Activated CD8-positive, alpha-beta memory T cell treated with anti-CD3 and anti-CD28 coated beads, Interleukin-2, amount 50 U/mL, for 4 hours (primary cell): ENCODE results near the gene BNIP1.

ENCODE experiments used
- DNase-seq: peaks from one replicate; pipeline ENCODE4 v3.0.0-alpha.2; 2020

BNIP1 gene

GRCh38 chr5:173165177-173166016, 21.1 kb downstream of the BNIP1 start:
- no peak for DNase-seq

- DNase-seq = no peak
These were observed 27.8 kb downstream of the BNIP1 start for GRCh38 chr5:173172166-173172565.

- DNase-seq = no peak
These were observed 31.2 kb downstream of the BNIP1 start for GRCh38 chr5:173175523-173175922.

GRCh38 chr5:173178369-173178910, 34.1 kb downstream of the BNIP1 start:
- no peak for DNase-seq

GRCh38 chr5:173180331-173180730, 36.0 kb downstream of the BNIP1 start:
- no peak for DNase-seq

- no peak for DNase-seq
These were observed 42.9 kb downstream of the BNIP1 start for GRCh38 chr5:173187054-173187743.

- DNase-seq = no peak
These were observed 43.9 kb downstream of the BNIP1 start for GRCh38 chr5:173188280-173188679.

GRCh38 chr5:173191015-173191414, 46.7 kb downstream of the BNIP1 start:
- DNase-seq = no peak

GRCh38 chr5:173191561-173191960, 47.2 kb downstream of the BNIP1 start:
- no peak for DNase-seq

GRCh38 chr5:173192561-173192960, 48.2 kb downstream of the BNIP1 start:
- no peak for DNase-seq

GRCh38 chr5:173196133-173196952, 52.0 kb downstream of the BNIP1 start:
- no peak for DNase-seq

- DNase-seq = no peak
These were observed 53.1 kb downstream of the BNIP1 start for GRCh38 chr5:173197375-173197891.

- DNase-seq = no peak
These were observed 53.7 kb downstream of the BNIP1 start for GRCh38 chr5:173198049-173198448.

GRCh38 chr5:173200356-173200755, 56.0 kb downstream of the BNIP1 start:
- no peak for DNase-seq

GRCh38 chr5:173201636-173202265, 57.4 kb downstream of the BNIP1 start:
- no peak for DNase-seq

GRCh38 chr5:173202266-173202875, 58.0 kb downstream of the BNIP1 start:
- no peak for DNase-seq

- no peak for DNase-seq
These were observed 60.1 kb downstream of the BNIP1 start for GRCh38 chr5:173204185-173204979.

- no peak for DNase-seq
These were observed 61.6 kb downstream of the BNIP1 start for GRCh38 chr5:173205916-173206315.

GRCh38 chr5:173208296-173208695, 64.0 kb downstream of the BNIP1 start:
- no peak for DNase-seq

- DNase-seq = no peak
These were observed 66.5 kb downstream of the BNIP1 start for GRCh38 chr5:173210877-173211276.

- DNase-seq = no peak
These were observed 67.0 kb downstream of the BNIP1 start for GRCh38 chr5:173211284-173211683.
